Tibial nerve (tissue), 4 donors: ENCODE results near the gene IL22RA1. TPM values are rescaled to one million over a fixed set of nuclear protein-coding genes. Genes with fewer than 3 reads are reported as not detected.

Experiments
- DNase-seq, 2 donors: peaks; one replicate each; pipeline ENCODE4 v3.0.0-alpha.2; 2019; ENCODE audit warnings: low spot score in 2 of 2
- H3K27ac ChIP-seq, 4 donors: fragments of 200-600 bp; sonication (generic) in 3 of 4; one replicate each; pipeline ENCODE4 v1.5.1; 2017 to 2019; ENCODE audit warnings: mild to moderate bottlenecking in 1 of 4
- H3K27me3 ChIP-seq, 2 donors: fragments of 200-600 bp; sonication (generic) in 1 of 2; one replicate each; pipeline versions ENCODE4 v1.5.1 to v1.6.0; 2017 to 2019
- H3K36me3 ChIP-seq, 3 donors: fragments of 200-600 bp; sonication (generic); one replicate each; pipeline ENCODE4 v1.5.1; 2018 to 2019
- H3K4me1 ChIP-seq, 4 donors: fragments of 200-600 bp; sonication (generic) in 3 of 4; one replicate each; pipeline ENCODE4 v1.5.1; 2017 to 2019
- H3K4me3 ChIP-seq, 4 donors: fragments of 200-600 bp; sonication (generic) in 3 of 4; one replicate each; pipeline ENCODE4 v1.5.1; 2017 to 2019; ENCODE audit warnings: mild to moderate bottlenecking in 1 of 4, moderate library complexity in 1 of 4
- H3K9me3 ChIP-seq, 4 donors: fragments of 200-600 bp; sonication (generic) in 3 of 4; one replicate each; pipeline ENCODE4 v1.5.1; 2017 to 2019
- EP300 ChIP-seq, 2 donors: sonication (generic); formaldehyde crosslinking; IDR thresholded peaks; one replicate each; pipeline ENCODE4 v1.6.1; 2017; ENCODE audit warnings: antibody characterized with exemption in 2 of 2, mild to moderate bottlenecking in 1 of 2
- POLR2A ChIP-seq, 2 donors: fragments of 450-650 bp; IDR thresholded peaks; one replicate each; pipeline ENCODE4 v1.6.1; 2017; ENCODE audit warnings: antibody characterized with exemption in 2 of 2, mild to moderate bottlenecking in 2 of 2, moderate library complexity in 2 of 2
- WGBS, 2 donors: methylation state at CpG; one replicate each; pipeline ENCODE4 v1.1.5; 2018; 5-methylcytosine and 5-hydroxymethylcytosine counted together
- total RNA-seq, 4 donors: library from RNA; depleted of rRNA; stranded (reverse); fragments of >200 nt; gene quantifications; one replicate each; pipeline ENCODE4 v1.1.0, GENCODE V29; 2016
- TF ChIP-seq, protein P1 (sequence below), 5 experiments: fragments of 200-600 bp in 3 of 5; fragments of 450-650 bp in 2 of 5; sonication (generic) in 3 of 5; IDR thresholded peaks; one replicate each; pipeline ENCODE4 v1.5.1; 2016 to 2019; ENCODE audit warnings: antibody characterized with exemption in 5 of 5, mild to moderate bottlenecking in 3 of 5, moderate library complexity in 2 of 5

The IL22RA1 gene
- total RNA-seq, 4 donors from 2014 or later = not detected

DNA sequence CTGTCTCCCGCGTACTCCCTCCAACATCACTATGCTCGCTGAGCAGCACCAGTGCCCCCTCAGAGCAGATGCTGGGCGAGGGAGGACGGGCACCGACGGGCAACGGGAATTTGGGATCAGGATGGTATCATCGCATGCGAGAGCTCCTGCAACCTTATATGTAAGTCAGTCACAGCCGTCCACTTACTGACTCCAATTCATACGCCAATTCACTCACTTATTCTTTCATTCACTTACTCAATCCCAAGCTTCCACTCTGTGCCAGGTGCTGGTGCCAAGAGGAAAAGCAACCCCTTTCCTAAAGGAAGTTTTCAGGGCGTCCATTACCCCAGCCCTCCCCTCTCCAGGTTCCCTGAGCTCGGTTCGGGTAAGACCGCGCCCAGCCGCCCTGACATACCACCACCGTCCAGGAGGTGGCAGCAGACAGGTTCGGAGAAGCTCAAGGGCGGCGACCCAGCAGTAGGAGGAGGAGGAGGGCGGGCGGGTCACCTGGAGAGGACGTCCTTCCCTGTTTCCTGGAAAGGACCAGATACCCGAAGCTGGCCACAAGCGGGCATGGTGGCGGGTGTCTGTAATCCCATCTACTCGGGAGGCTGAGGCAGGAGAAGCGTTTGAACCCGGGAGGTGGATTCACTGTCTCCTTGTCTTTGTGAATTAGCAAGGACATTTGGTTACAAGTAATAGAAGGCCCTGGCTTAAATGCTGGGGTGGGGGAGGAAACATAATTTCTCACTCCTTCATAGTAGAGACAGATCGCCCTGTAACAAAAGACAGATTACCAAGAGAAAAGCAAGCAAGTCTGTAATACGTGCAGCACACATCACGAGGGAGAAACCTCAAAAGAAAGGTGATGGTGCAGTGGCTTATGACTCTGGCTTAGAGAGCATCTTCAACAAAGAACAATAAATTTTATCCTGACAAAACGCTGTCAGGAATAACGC, 7.6 kb upstream of the IL22RA1 start:
- Histone ChIP-seq H3K4me1 (peaks cover 0 to 12% (median 4%) of the 10 kb centered on the region in 4 donors), H3K9me3 (no peaks in the 10 kb centered on the region), H3K27me3 (peaks cover 0 to 41% of the 10 kb centered on the region in 2 donors), H3K27ac (peak overlapping the region in 1 of 4 donors; percentile 62), H3K4me3 (peak overlapping the region in 1 of 4 donors; percentile 7), H3K36me3 (no peaks in the 10 kb centered on the region)
- WGBS, 2 donors = 19 to 22% methylated on average over 36 of the region's 36 CpGs
- TF ChIP-seq, protein P1, sequence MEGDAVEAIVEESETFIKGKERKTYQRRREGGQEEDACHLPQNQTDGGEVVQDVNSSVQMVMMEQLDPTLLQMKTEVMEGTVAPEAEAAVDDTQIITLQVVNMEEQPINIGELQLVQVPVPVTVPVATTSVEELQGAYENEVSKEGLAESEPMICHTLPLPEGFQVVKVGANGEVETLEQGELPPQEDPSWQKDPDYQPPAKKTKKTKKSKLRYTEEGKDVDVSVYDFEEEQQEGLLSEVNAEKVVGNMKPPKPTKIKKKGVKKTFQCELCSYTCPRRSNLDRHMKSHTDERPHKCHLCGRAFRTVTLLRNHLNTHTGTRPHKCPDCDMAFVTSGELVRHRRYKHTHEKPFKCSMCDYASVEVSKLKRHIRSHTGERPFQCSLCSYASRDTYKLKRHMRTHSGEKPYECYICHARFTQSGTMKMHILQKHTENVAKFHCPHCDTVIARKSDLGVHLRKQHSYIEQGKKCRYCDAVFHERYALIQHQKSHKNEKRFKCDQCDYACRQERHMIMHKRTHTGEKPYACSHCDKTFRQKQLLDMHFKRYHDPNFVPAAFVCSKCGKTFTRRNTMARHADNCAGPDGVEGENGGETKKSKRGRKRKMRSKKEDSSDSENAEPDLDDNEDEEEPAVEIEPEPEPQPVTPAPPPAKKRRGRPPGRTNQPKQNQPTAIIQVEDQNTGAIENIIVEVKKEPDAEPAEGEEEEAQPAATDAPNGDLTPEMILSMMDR (IDR thresholded peaks at IDR 0.05) = peak; percentile 78 to 97 (median 87)
- no peak for TF ChIP-seq POLR2A (IDR thresholded peaks at IDR 0.05)
- TF ChIP-seq EP300 (IDR thresholded peaks at IDR 0.05) = no peak
- DNase-seq = peak; percentile 80 to 94

DNA sequence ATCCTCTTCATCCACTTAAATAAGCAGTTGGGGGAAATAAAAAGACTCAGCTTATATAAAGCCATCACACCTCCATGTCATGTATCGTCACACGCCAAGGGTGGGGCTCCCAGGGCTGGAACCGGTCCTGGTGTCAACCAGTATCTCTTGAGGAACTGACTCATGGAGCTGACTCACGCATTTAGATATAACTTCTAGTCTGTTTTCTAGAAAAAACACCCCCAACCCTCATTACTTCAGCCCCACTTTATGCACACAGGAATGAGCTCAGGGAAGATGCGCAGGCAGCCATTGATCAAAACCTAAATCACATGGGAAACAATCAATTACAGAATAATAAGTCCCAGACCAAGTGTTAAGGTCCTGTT, 6.9 kb upstream of the IL22RA1 start:
- TF ChIP-seq, protein P1 (IDR thresholded peaks at IDR 0.05) = no peak
- TF ChIP-seq EP300 (IDR thresholded peaks at IDR 0.05) (no peak), POLR2A (IDR thresholded peaks at IDR 0.05) (no peak)
- no peaks in the 10 kb centered on the region for H3K36me3 ChIP-seq
- no peak overlapping the region for H3K4me3 ChIP-seq
- peaks cover 0 to 41% of the 10 kb centered on the region in 2 donors for H3K27me3 ChIP-seq
- H3K9me3 ChIP-seq = no peaks in the 10 kb centered on the region
- 68 to 70% methylated on average over 5 of the region's 5 CpGs for WGBS, 2 donors
- peaks cover 0 to 12% (median 4%) of the 10 kb centered on the region in 4 donors for H3K4me1 ChIP-seq
- no peak overlapping the region for H3K27ac ChIP-seq
- no peak for DNase-seq

DNA sequence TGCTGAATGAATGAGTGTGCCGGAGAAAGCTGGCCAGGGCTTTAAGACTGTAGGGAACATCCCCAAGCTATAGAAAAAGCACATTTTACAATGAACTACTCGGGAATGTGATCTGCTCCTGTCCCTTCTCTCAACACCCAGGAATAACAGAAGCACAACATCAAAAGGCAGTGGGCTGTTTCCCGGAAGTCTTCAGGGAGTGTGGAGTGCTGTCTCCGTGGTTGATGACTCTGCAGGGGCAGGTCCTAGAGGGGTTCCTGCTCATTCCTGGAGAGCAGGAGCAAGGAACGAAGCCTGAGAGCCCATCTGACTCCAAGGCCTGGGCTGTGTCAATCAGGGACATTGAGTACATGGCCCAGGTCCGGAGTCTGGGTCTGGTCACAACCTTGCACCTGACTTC, 4.9 kb upstream of the IL22RA1 start:
- no peaks in the 10 kb centered on the region for H3K36me3 ChIP-seq
- DNase-seq = no peak
- no peak for TF ChIP-seq EP300 (IDR thresholded peaks at IDR 0.05)
- 63 to 85% methylated on average over 5 to 6 of the region's 6 CpGs for WGBS, 2 donors
- H3K27me3 ChIP-seq = peaks cover 0 to 37% of the 10 kb centered on the region in 2 donors
- H3K9me3 ChIP-seq = no peaks in the 10 kb centered on the region
- H3K4me3 ChIP-seq = no peak overlapping the region
- peaks cover 0 to 18% (median 4%) of the 10 kb centered on the region in 4 donors for H3K4me1 ChIP-seq
- H3K27ac ChIP-seq = no peak overlapping the region

DNA sequence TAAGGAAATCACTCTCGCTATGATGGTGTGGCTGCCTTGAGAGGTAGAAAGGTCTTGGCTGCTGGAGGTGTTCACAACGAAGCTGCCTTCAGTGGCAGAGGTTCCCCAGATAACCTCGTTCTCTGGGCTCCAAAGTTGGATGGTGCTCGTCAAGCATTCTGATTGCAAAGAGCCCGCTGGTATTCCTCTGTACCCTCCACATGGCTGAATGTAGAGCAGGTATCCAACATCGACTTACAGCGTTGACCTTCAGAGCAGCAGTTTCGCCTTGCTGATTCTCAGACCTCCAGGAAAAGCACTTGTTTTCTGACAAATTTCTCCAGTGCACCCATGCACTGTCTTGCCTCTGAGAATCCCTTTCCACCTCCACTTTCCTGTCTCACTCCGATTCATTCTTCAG, 4.3 kb upstream of the IL22RA1 start:
- H3K36me3 ChIP-seq = no peaks in the 10 kb centered on the region
- no peak overlapping the region for H3K27ac ChIP-seq
- H3K4me3 ChIP-seq = no peak overlapping the region
- peaks cover 0 to 23% (median 4%) of the 10 kb centered on the region in 4 donors for H3K4me1 ChIP-seq
- no peak for DNase-seq
- H3K27me3 ChIP-seq = peaks cover 0 to 35% of the 10 kb centered on the region in 2 donors
- TF ChIP-seq, protein P1 (IDR thresholded peaks at IDR 0.05) = no peak
- TF ChIP-seq EP300 (IDR thresholded peaks at IDR 0.05) (no peak), POLR2A (IDR thresholded peaks at IDR 0.05) (no peak)
- 87 to 91% methylated on average over 9 of the region's 9 CpGs for WGBS, 2 donors
- H3K9me3 ChIP-seq = no peaks in the 10 kb centered on the region

DNA sequence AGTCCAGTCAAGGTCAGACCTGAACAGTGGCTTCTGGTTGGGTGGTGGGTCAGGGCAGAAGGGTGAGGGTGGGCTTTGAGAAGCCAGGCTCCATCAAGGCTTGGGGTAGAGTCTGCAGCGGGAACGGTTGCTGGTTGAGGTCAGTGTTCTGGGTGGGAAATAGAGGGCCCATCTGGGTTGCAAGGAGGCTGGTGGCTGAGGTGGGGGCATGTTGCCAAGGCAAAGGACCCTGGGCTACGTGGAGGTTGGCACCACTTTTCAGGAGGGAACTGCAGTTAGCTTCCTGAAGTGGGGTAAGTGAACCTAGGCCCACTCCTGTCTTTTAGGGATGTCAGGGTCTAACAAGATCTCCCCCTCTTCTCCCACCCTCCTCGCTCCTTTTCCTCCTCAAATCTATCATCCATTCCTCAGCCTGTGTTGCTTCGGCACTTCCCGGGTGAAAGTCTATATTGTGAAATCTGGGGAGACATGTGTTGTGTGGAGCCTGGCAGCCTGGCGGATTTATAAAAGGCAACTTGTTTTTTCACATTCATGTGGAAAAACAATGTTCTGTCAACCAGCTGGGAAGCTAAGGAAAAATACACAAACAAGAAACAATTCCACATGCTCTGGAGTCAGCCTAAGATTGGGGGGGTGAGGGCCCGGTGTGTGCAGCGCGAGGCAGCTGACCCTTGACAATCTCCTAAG, 1.5 kb downstream of the IL22RA1 start:
- no peaks in the 10 kb centered on the region for H3K9me3 ChIP-seq
- H3K36me3 ChIP-seq = no peaks in the 10 kb centered on the region
- peaks cover 0 to 11% (median 0%) of the 10 kb centered on the region in 4 donors for H3K4me1 ChIP-seq
- no peaks in the 10 kb centered on the region for H3K27me3 ChIP-seq
- no peak for TF ChIP-seq POLR2A (IDR thresholded peaks at IDR 0.05)
- TF ChIP-seq EP300 (IDR thresholded peaks at IDR 0.05) = no peak
- TF ChIP-seq, protein P1 (IDR thresholded peaks at IDR 0.05) = no peak
- DNase-seq = no peak
- H3K27ac ChIP-seq = no peak overlapping the region
- 58 to 67% methylated on average over 10 of the region's 10 CpGs for WGBS, 2 donors
- H3K4me3 ChIP-seq = no peak overlapping the region
